B cell (primary cell): ENCODE measurements around the gene CAMKK2. TPM values are rescaled to one million over a fixed set of nuclear protein-coding genes. Genes with fewer than 3 reads are reported as not detected.

Experiments used
- ATAC-seq: fragments of 200-7000 bp; cut with Tn5 transposase; one replicate; pipeline ENCODE4 v1.10.0; 2021; ENCODE audit warnings: low read depth, mild to moderate bottlenecking, moderate number of reproducible peaks, moderate library complexity
- CTCF ChIA-PET: fragments of 350-600 bp; sonication (Branson Sonifier 250); formaldehyde crosslinking; loops from one replicate; lab custom pipeline; 2021; ENCODE audit warnings: antibody characterized with exemption, inconsistent platforms; lab: Charles Lee
- POLR2A ChIA-PET: fragments of 350-600 bp; sonication (Branson Sonifier 250); formaldehyde crosslinking; loops from one replicate; lab custom pipeline; 2021; ENCODE audit warnings: antibody characterized with exemption; lab: Charles Lee
- DNase-seq: peaks from one replicate; pipeline ENCODE4 v3.0.0; 2013
- H2AFZ ChIP-seq: 2 replicates; pipeline ENCODE4 v1.6.1; 2012; ENCODE audit warnings: mild to moderate bottlenecking, low read depth, low read length; ENCODE audit not compliant: insufficient read depth, poor library complexity, severe bottlenecking
- H3K27ac ChIP-seq, 2 donors: 1 replicate in 1 of 2; 2 replicates in 1 of 2; pipeline ENCODE4 v1.5.1; 2012 to 2013; ENCODE audit warnings: low read length in 2 of 2, mild to moderate bottlenecking in 2 of 2, moderate library complexity in 1 of 2
- H3K27me3 ChIP-seq, 4 experiments: fragments of 200-600 bp in 1 of 4; sonication (generic) in 1 of 4; replicated peaks in 1 of 4; 1 replicate in 2 of 4; 2 replicates in 2 of 4; pipeline versions ENCODE4 v1.6.1 to v1.7.0; 2013 to 2016; ENCODE audit warnings: low read length in 3 of 4, mild to moderate bottlenecking in 2 of 4, mixed read lengths in 1 of 4, moderate library complexity in 1 of 4; ENCODE audit not compliant: insufficient read depth in 4 of 4, control insufficient read depth in 3 of 4; ENCODE audit errors: control extremely low read depth in 1 of 4
- H3K36me3 ChIP-seq, 2 experiments: replicated peaks in 1 of 2; 1 replicate in 1 of 2; 2 replicates in 1 of 2; pipeline versions ENCODE4 v1.6.1 to v1.7.1; 2013; ENCODE audit warnings: low read length in 1 of 2; ENCODE audit not compliant: insufficient read depth in 2 of 2, control insufficient read depth in 1 of 2; ENCODE audit errors: control extremely low read depth in 1 of 2, extremely low read depth in 1 of 2
- H3K4me1 ChIP-seq, 2 donors: fragments of 200-600 bp in 1 of 2; sonication (generic) in 1 of 2; 1 replicate in 1 of 2; 2 replicates in 1 of 2; pipeline versions ENCODE4 v1.5.1 to v1.6.1; 2013 to 2017; ENCODE audit warnings: low read length in 2 of 2; ENCODE audit not compliant: control insufficient read depth in 2 of 2, insufficient read depth in 2 of 2
- H3K4me2 ChIP-seq: replicated peaks from 2 replicates; pipeline ENCODE3; 2012; ENCODE audit warnings: mild to moderate bottlenecking, low read depth, low read length; ENCODE audit not compliant: poor library complexity, severe bottlenecking
- H3K4me3 ChIP-seq, 5 experiments: fragments of 200-600 bp in 1 of 5; sonication (generic) in 1 of 5; 1 replicate in 3 of 5; 2 replicates in 2 of 5; pipeline versions ENCODE4 v1.5.1 to v1.7.0; 2011 to 2016; ENCODE audit warnings: low read length in 4 of 5, mild to moderate bottlenecking in 4 of 5, low read depth in 2 of 5, control low read depth in 1 of 5, moderate library complexity in 1 of 5; ENCODE audit not compliant: insufficient read depth in 1 of 5; ENCODE audit errors: control extremely low read depth in 1 of 5, extremely low read depth in 1 of 5
- H3K79me2 ChIP-seq: fragments of 200-600 bp; sonication (generic); one replicate; pipeline ENCODE4 v1.6.0; 2016; ENCODE audit warnings: low read length; ENCODE audit not compliant: control insufficient read depth, insufficient read depth
- H3K9ac ChIP-seq: fragments of 200-600 bp; sonication (generic); 2 replicates; pipeline ENCODE4 v1.6.1; 2017; ENCODE audit warnings: mild to moderate bottlenecking, low read length, moderate library complexity
- H3K9me3 ChIP-seq, 3 donors: one replicate each; pipeline versions ENCODE4 v1.6.1 to v1.7.1; 2013; ENCODE audit warnings: low read length in 2 of 3; ENCODE audit not compliant: control insufficient read depth in 2 of 3, insufficient read depth in 1 of 3; ENCODE audit errors: control extremely low read depth in 1 of 3
- H4K20me1 ChIP-seq: 2 replicates; pipeline ENCODE4 v1.6.0; 2012; ENCODE audit warnings: mild to moderate bottlenecking, low read length; ENCODE audit not compliant: insufficient read depth, control insufficient read depth, poor library complexity, severe bottlenecking
- H3K27ac Mint-ChIP-seq: one replicate; pipeline ENCODE4 v1.8.0; 2021; ENCODE audit warnings: mixed read lengths
- H3K27me3 Mint-ChIP-seq: one replicate; pipeline ENCODE4 v1.8.0; 2021; ENCODE audit warnings: mixed read lengths
- H3K4me1 Mint-ChIP-seq: one replicate; pipeline ENCODE4 v1.8.0; 2021; ENCODE audit warnings: mixed read lengths
- H3K4me3 Mint-ChIP-seq: one replicate; pipeline ENCODE4 v1.8.0; 2021; ENCODE audit warnings: mixed read lengths
- H3K9me3 Mint-ChIP-seq: one replicate; pipeline ENCODE4 v1.8.0; 2022; ENCODE audit warnings: mixed read lengths; ENCODE audit not compliant: insufficient read depth
- CTCF ChIP-seq: fragments of 200-600 bp; IDR thresholded peaks from one replicate; pipeline ENCODE4 v1.8.0; 2022; ENCODE audit warnings: antibody characterized with exemption, mild to moderate bottlenecking
- EZH2 ChIP-seq: IDR thresholded peaks from 2 replicates; pipeline ENCODE4 v1.6.1; 2012; ENCODE audit warnings: borderline replicate concordance, low read depth, mild to moderate bottlenecking, moderate library complexity, low read length; ENCODE audit not compliant: insufficient read depth, poor library complexity, severe bottlenecking
- WGBS: methylation state at CpG from one replicate; pipeline ENCODE4 v1.1.5; 2013; ENCODE audit warnings: missing lambda C conversion rate; ENCODE audit not compliant: insufficient coverage; 5-methylcytosine and 5-hydroxymethylcytosine counted together
- intact Hi-C: fragments of 100-400 bp; cut with micrococcal nuclease; formaldehyde crosslinking; loops from one replicate; pipeline ENCODE4 v1.10.0; 2022
- polyA plus RNA-seq: library from polyadenylated mRNA; depleted of rRNA; stranded (reverse); fragments of >200 nt; gene quantifications from 2 replicates; pipeline ENCODE4 v1.2.3, GENCODE V29; 2012
- total RNA-seq, 2 donors: library from RNA; stranded (reverse); fragments of 120-200 nt in 1 of 2; gene quantifications; 1 replicate in 1 of 2; 2 replicates in 1 of 2; pipeline versions ENCODE4 v1.2.3 to v1.2.4, GENCODE V29; 2013 to 2022

CAMKK2 gene
- total and polyA plus RNA-seq, 2 donors (not counting 1 experiment from before 2014, with no cell fraction given): 9.7 to 17.1 TPM

DNA sequence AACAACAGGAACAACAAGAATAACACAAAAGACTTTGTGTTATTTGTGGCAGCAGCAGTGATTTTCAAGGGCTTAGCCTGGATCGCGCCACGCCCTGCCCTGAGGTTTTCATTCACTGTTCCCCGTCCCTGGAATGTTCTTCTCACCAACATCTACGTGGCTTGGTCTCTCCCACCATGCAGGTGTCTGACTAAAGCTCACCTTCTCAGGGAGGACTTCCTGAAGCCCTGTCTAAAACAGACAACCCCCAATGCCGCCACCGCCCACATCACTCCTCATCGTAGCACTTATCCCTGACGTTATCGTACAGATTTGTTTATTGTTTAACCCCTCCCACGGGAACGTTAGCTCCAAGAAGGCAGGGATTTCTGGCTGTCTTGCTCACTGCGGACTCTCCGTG is 46.1 kb downstream of the CAMKK2 start:
- peaks cover 11 to 22% of the 10 kb centered on the region in 2 donors for H3K4me1 ChIP-seq
- intact Hi-C loops: no loop called here
- no peaks in the 10 kb centered on the region for H4K20me1 ChIP-seq
- no peak overlapping the region for H3K9ac ChIP-seq
- peak overlapping the region; percentile 10 for H3K27ac Mint-ChIP-seq
- peaks cover 4% of the 10 kb centered on the region for H3K9me3 Mint-ChIP-seq
- H3K4me2 ChIP-seq: no peak overlapping the region
- no peak overlapping the region for H2AFZ ChIP-seq
- POLR2A ChIA-PET: interaction anchor here (0.5 to 0.6 kb wide), 2 partner anchors 22 to 175 kb away, joined by 6 read pairs; no protein-coding TSS in a partner anchor
- no peak overlapping the region for H3K4me3 ChIP-seq
- no peaks in the 10 kb centered on the region for H3K79me2 ChIP-seq
- no peak for DNase-seq
- H3K9me3 ChIP-seq: no peaks in the 10 kb centered on the region
- no peak for TF ChIP-seq EZH2
- no peak for TF ChIP-seq CTCF
- peaks cover 0 to 15% of the 10 kb centered on the region in 2 experiments for H3K36me3 ChIP-seq
- no peak overlapping the region for H3K27ac ChIP-seq
- H3K4me3 Mint-ChIP-seq: no peak overlapping the region
- ATAC-seq: no peak
- no peaks in the 10 kb centered on the region for H3K27me3 ChIP-seq
- 92% methylated on average over 12 of the region's 14 CpGs for WGBS
- peaks cover 13% of the 10 kb centered on the region for H3K4me1 Mint-ChIP-seq
- no peaks in the 10 kb centered on the region for H3K27me3 Mint-ChIP-seq
- CTCF ChIA-PET: no interaction called here

DNA sequence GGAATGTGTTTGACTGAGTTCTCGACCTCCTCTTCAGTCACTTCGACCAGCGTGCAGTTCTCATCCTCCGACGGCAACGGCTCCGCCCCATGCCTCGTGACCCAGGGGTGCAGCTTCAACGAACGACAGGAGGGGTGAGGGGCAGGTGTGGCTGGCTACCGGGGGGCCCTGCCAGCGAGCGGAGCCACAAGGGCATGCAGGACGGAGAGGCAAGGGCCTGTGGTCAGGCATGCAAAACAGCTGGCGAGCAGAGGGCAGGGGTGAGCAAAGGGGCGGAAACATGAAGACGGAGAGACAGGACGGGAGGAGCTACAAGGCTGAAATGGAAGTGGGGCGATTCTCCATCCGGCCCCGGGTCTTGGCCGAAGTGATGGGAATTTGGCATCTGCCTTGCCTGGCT is 47.9 kb downstream of the CAMKK2 start:
- H3K4me1 ChIP-seq: peaks cover 11 to 22% of the 10 kb centered on the region in 2 donors
- peak overlapping the region; percentile 80 for H3K4me3 Mint-ChIP-seq
- POLR2A ChIA-PET: interaction anchor here (0.5 to 0.9 kb wide), 2 partner anchors 9 to 24 kb away, joined by 3 to 5 read pairs; no protein-coding TSS in a partner anchor
- TF ChIP-seq EZH2: no peak
- no peak for TF ChIP-seq CTCF
- peak overlapping the region; percentile 23 for H3K9ac ChIP-seq
- CTCF ChIA-PET: interaction anchor here (0.5 to 1.0 kb wide), 2 partner anchors 9 to 66 kb away, joined by 3 to 4 read pairs; no protein-coding TSS in a partner anchor
- peak overlapping the region; percentile 92 for H3K27ac Mint-ChIP-seq
- no peaks in the 10 kb centered on the region for H3K27me3 ChIP-seq
- H3K4me3 ChIP-seq: no peak overlapping the region
- no peaks in the 10 kb centered on the region for H3K27me3 Mint-ChIP-seq
- intact Hi-C loops: no loop called here
- WGBS: 62% methylated on average over 20 of the region's 22 CpGs
- peaks cover 0 to 14% of the 10 kb centered on the region in 2 experiments for H3K36me3 ChIP-seq
- H3K4me1 Mint-ChIP-seq: peaks cover 13% of the 10 kb centered on the region
- H3K9me3 ChIP-seq: no peaks in the 10 kb centered on the region
- peak overlapping the region; percentile 38 to 45 for H3K27ac ChIP-seq
- H4K20me1 ChIP-seq: no peaks in the 10 kb centered on the region
- ATAC-seq (peak; percentile 93), DNase-seq (peak; percentile 62)
- H3K4me2 ChIP-seq: peak overlapping the region; percentile 55
- peak overlapping the region; percentile 54 for H2AFZ ChIP-seq
- H3K9me3 Mint-ChIP-seq: peaks cover 4% of the 10 kb centered on the region
- no peaks in the 10 kb centered on the region for H3K79me2 ChIP-seq
